ENCODE data around the gene GTSE1. TPM values are rescaled to one million over a fixed set of nuclear protein-coding genes. Genes with fewer than 3 reads are reported as not detected.

Gene GTSE1
- total and polyA plus RNA-seq, 2 of the 13 experiments (the other 11 are each of a cell fraction or from before 2014, with no cell fraction given), result 10.7 to 13.5 TPM

DNA sequence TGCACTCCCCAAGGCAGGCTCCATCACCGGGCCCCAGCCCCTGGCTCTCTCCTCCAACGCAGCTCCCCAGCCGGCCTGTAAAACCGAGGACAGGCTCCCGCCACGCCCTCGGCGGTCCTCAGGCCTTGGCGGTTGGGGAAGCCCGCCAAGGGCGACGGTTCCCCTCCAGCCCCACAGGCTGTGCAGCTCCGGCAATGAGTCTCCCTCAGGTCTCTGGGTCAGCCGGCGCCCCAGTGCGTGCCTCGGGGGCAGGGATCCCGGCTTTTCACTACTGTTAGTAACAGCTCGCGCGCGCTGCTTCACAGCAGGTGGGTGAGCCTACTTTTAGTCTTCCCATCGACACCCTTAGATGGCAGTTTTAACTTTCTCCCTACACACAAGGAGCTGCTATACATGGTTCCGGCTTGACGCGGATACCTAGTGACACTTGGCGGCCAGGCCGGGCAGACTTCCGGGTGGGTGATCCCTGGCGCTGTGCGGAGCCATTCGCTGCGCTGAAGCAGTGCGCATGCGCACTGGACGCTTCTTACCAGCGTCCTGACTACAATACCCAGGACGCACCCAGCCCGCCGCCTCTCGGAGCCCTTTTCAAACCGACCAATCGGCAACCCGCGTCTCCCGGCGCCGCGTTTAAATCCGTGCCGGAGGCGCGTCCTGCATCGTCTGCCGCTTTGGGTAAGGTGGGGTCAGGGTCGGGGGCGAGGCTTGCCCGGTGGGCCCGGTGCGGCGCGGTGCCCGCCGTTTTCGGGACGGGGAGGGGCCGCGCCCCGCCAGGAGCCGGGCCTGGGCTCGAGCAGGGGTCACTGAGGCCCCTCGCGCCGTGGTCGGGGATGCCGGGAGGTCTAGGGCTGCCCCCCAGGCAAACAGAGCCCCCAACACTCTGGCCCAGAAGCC is at the start of gene GTSE1 (continued):
- TF ChIP-seq, protein P1, sequence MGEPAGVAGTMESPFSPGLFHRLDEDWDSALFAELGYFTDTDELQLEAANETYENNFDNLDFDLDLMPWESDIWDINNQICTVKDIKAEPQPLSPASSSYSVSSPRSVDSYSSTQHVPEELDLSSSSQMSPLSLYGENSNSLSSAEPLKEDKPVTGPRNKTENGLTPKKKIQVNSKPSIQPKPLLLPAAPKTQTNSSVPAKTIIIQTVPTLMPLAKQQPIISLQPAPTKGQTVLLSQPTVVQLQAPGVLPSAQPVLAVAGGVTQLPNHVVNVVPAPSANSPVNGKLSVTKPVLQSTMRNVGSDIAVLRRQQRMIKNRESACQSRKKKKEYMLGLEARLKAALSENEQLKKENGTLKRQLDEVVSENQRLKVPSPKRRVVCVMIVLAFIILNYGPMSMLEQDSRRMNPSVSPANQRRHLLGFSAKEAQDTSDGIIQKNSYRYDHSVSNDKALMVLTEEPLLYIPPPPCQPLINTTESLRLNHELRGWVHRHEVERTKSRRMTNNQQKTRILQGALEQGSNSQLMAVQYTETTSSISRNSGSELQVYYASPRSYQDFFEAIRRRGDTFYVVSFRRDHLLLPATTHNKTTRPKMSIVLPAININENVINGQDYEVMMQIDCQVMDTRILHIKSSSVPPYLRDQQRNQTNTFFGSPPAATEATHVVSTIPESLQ (CRISPR knock-in tag; conservative IDR thresholded peaks at IDR 0.05), result no peak
- TF ChIP-seq KAT8 (CRISPR knock-in tag; IDR thresholded peaks at IDR 0.05) (peak; percentile 85), ZNF20 (CRISPR knock-in tag; IDR thresholded peaks at IDR 0.05) (no peak), ZNF30 (CRISPR knock-in tag; IDR thresholded peaks at IDR 0.05) (no peak), ZNF274 (CRISPR knock-in tag; IDR thresholded peaks at IDR 0.05) (no peak), MTA3 (CRISPR knock-in tag; IDR thresholded peaks at IDR 0.05) (no peak), ZNF33A (CRISPR knock-in tag; IDR thresholded peaks at IDR 0.05; ENCODE audit: borderline replicate concordance) (0 out of 2 replicates have a peak, but pooled peaks have one; percentile 35), ZKSCAN5 (CRISPR knock-in tag; IDR thresholded peaks at IDR 0.05) (no peak), ZNF749 (CRISPR knock-in tag; IDR thresholded peaks at IDR 0.05; ENCODE audit: borderline replicate concordance) (peak; percentile 99), ZNF816 (CRISPR knock-in tag; IDR thresholded peaks at IDR 0.05; ENCODE audit: borderline replicate concordance) (no peak; the same call in 1 of the 2 replicates), CREM (IDR thresholded peaks at IDR 0.05) (peak; percentile 74), CREM (CRISPR knock-in tag; IDR thresholded peaks at IDR 0.05) (no peak), ZNF839 (CRISPR knock-in tag; IDR thresholded peaks at IDR 0.05; ENCODE audit: borderline replicate concordance) (no peak), MATR3 (CRISPR knock-in tag; IDR thresholded peaks at IDR 0.05) (no peak), MTA1 (CRISPR knock-in tag; IDR thresholded peaks at IDR 0.05; ENCODE audit: borderline replicate concordance) (no peak), ATF7-NPFF (CRISPR knock-in tag; IDR thresholded peaks at IDR 0.05; ENCODE audit: low read depth) (peak; percentile 100), ZC3H4 (CRISPR knock-in tag; IDR thresholded peaks at IDR 0.05; ENCODE audit: borderline replicate concordance) (no peak), PRMT3 (CRISPR knock-in tag; IDR thresholded peaks at IDR 0.05; ENCODE audit: borderline replicate concordance, low read depth) (peak; percentile 95), ESRRA (CRISPR knock-in tag; IDR thresholded peaks at IDR 0.05; ENCODE audit: low read depth) (peak; percentile 75; the same call in 1 of the 2 replicates), ZFX (CRISPR knock-in tag; IDR thresholded peaks at IDR 0.05; ENCODE audit: low read depth) (peak; percentile 69)
- TF ChIP-seq, protein P2, sequence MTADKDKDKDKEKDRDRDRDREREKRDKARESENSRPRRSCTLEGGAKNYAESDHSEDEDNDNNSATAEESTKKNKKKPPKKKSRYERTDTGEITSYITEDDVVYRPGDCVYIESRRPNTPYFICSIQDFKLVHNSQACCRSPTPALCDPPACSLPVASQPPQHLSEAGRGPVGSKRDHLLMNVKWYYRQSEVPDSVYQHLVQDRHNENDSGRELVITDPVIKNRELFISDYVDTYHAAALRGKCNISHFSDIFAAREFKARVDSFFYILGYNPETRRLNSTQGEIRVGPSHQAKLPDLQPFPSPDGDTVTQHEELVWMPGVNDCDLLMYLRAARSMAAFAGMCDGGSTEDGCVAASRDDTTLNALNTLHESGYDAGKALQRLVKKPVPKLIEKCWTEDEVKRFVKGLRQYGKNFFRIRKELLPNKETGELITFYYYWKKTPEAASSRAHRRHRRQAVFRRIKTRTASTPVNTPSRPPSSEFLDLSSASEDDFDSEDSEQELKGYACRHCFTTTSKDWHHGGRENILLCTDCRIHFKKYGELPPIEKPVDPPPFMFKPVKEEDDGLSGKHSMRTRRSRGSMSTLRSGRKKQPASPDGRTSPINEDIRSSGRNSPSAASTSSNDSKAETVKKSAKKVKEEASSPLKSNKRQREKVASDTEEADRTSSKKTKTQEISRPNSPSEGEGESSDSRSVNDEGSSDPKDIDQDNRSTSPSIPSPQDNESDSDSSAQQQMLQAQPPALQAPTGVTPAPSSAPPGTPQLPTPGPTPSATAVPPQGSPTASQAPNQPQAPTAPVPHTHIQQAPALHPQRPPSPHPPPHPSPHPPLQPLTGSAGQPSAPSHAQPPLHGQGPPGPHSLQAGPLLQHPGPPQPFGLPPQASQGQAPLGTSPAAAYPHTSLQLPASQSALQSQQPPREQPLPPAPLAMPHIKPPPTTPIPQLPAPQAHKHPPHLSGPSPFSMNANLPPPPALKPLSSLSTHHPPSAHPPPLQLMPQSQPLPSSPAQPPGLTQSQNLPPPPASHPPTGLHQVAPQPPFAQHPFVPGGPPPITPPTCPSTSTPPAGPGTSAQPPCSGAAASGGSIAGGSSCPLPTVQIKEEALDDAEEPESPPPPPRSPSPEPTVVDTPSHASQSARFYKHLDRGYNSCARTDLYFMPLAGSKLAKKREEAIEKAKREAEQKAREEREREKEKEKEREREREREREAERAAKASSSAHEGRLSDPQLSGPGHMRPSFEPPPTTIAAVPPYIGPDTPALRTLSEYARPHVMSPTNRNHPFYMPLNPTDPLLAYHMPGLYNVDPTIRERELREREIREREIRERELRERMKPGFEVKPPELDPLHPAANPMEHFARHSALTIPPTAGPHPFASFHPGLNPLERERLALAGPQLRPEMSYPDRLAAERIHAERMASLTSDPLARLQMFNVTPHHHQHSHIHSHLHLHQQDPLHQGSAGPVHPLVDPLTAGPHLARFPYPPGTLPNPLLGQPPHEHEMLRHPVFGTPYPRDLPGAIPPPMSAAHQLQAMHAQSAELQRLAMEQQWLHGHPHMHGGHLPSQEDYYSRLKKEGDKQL (CRISPR knock-in tag; IDR thresholded peaks at IDR 0.05; ENCODE audit: low read depth), result no peak
- TF ChIP-seq, protein P3, sequence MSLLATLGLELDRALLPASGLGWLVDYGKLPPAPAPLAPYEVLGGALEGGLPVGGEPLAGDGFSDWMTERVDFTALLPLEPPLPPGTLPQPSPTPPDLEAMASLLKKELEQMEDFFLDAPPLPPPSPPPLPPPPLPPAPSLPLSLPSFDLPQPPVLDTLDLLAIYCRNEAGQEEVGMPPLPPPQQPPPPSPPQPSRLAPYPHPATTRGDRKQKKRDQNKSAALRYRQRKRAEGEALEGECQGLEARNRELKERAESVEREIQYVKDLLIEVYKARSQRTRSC (CRISPR knock-in tag; IDR thresholded peaks at IDR 0.05; ENCODE audit: low read depth), result no peak

Data from HepG2 (cell line).